ENCODE results near the gene COL4A2.

The COL4A2 gene

DNA sequence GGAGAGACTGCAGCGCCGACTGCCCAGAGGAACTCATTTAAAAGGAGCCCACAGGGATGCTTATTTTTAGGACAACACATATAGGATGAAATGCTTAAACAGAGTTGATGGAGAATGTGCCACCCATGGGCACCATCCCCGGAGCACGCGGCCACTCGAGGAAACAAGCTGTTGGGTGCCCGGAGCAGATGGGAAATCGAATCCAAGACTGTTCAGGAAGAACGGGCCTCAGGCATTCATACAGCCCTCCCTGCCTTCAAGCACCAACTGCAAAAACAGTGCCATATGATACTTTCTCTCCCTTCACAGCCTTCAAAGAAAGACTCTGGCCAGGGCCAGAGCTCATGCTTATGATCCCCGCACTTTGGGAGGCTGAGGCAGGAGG, 214.2 kb downstream of the COL4A2 start:
- H3K4me3 ChIP-seq (ENCODE audit: low read depth, low read length) = no peak overlapping the region
- DNase-seq (ENCODE audit: low read depth) = no peak
- TF ChIP-seq CTCF (IDR thresholded peaks at IDR 0.05; ENCODE audit: insufficient read depth, low read depth, low read length, missing control alignments) = no peak

DNA sequence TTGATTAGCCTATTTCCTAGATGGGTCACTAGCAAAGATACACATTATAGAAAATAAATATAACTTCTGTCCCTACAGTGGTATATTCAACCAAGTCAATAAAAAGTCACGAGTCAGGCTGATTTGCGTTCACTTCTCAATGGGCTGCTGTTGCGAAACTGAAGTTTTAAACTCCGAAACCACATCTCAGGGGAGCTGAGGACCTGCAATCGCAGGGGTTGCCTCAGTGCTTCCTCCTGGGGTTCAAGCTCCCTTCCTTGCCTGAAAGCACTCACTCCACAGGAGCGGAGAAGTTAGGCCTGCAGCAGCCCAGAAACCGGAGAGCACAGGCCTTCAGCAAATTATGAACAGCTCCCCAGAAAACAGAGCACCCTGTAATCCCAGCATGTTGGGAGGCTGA, 214.9 kb downstream of the COL4A2 start:
- DNase-seq (ENCODE audit: low read depth) = peak; percentile 27
- no peak overlapping the region for H3K4me3 ChIP-seq (ENCODE audit: low read depth, low read length)
- TF ChIP-seq CTCF (IDR thresholded peaks at IDR 0.05; ENCODE audit: insufficient read depth, low read depth, low read length, missing control alignments) = no peak

- TF ChIP-seq CTCF (IDR thresholded peaks at IDR 0.05; ENCODE audit: insufficient read depth, low read depth, low read length, missing control alignments) = no peak
- H3K4me3 ChIP-seq (ENCODE audit: low read depth, low read length) = no peak overlapping the region
- DNase-seq (ENCODE audit: low read depth) = no peak
Measured at GRCh38 chr13:110522721-110523120, 215.6 kb downstream of the COL4A2 start.

- no peak overlapping the region for H3K4me3 ChIP-seq (ENCODE audit: low read depth, low read length)
- TF ChIP-seq CTCF (IDR thresholded peaks at IDR 0.05; ENCODE audit: insufficient read depth, low read depth, low read length, missing control alignments) = no peak
Measured at GRCh38 chr13:110523180-110523579, 216.1 kb downstream of the COL4A2 start.

GRCh38 chr13:110523838-110524540, 216.9 kb downstream of the COL4A2 start:
- no peak for DNase-seq (ENCODE audit: low read depth)
- H3K4me3 ChIP-seq (ENCODE audit: low read depth, low read length) = no peak overlapping the region
- no peak for TF ChIP-seq CTCF (IDR thresholded peaks at IDR 0.05; ENCODE audit: insufficient read depth, low read depth, low read length, missing control alignments)

More at GRCh38 chr13:110523180-110523579, 216.1 kb downstream of the COL4A2 start:
- no peak for DNase-seq (ENCODE audit: low read depth)

GRCh38 chr13:110524541-110525257, 217.6 kb downstream of the COL4A2 start:
- no peak overlapping the region for H3K4me3 ChIP-seq (ENCODE audit: low read depth, low read length)
- no peak for TF ChIP-seq CTCF (IDR thresholded peaks at IDR 0.05; ENCODE audit: insufficient read depth, low read depth, low read length, missing control alignments)
- no peak for DNase-seq (ENCODE audit: low read depth)
